Thyroid gland (tissue), 4 donors: Measurements from ENCODE around the gene ANKRD27.

Experiments used
- POLR2A ChIP-seq, 2 donors: fragments of 450-650 bp; IDR thresholded peaks; one replicate each; pipeline ENCODE4 v1.6.1; 2017; ENCODE audit warnings: antibody characterized with exemption in 2 of 2, mild to moderate bottlenecking in 2 of 2, moderate library complexity in 1 of 2
- TF ChIP-seq, protein P1 (sequence below), 6 experiments: fragments of 200-600 bp in 3 of 6; fragments of 450-650 bp in 3 of 6; sonication (generic) in 3 of 6; IDR thresholded peaks; one replicate each; pipeline ENCODE4 v1.5.1; 2016 to 2019; ENCODE audit warnings: antibody characterized with exemption in 6 of 6, mild to moderate bottlenecking in 2 of 6, inconsistent platforms in 1 of 6, moderate library complexity in 1 of 6

DNA sequence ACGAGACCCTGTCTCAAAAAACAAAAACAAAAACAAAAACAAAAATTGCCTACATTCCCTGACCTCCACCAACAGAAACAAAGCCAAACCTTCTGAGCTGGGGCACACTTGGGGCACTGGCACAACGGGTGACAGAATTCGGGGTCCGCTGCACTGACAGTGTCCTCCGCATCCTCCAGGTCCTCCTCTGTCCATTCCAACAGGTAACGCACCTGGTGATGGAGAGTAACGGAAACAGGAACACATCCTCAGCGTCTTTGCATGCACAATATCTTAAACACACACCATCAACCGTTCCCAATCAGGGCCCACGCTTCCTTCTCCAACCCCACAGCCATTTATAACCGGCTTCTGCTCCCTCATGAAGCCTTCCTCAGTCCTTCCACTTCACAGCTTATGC is 59.4 kb downstream of the ANKRD27 start:
- TF ChIP-seq, protein P1, sequence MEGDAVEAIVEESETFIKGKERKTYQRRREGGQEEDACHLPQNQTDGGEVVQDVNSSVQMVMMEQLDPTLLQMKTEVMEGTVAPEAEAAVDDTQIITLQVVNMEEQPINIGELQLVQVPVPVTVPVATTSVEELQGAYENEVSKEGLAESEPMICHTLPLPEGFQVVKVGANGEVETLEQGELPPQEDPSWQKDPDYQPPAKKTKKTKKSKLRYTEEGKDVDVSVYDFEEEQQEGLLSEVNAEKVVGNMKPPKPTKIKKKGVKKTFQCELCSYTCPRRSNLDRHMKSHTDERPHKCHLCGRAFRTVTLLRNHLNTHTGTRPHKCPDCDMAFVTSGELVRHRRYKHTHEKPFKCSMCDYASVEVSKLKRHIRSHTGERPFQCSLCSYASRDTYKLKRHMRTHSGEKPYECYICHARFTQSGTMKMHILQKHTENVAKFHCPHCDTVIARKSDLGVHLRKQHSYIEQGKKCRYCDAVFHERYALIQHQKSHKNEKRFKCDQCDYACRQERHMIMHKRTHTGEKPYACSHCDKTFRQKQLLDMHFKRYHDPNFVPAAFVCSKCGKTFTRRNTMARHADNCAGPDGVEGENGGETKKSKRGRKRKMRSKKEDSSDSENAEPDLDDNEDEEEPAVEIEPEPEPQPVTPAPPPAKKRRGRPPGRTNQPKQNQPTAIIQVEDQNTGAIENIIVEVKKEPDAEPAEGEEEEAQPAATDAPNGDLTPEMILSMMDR (IDR thresholded peaks at IDR 0.05) = no peak
- no peak for TF ChIP-seq POLR2A (IDR thresholded peaks at IDR 0.05)
